ENCODE measurements around the gene TCF19.

DNA sequence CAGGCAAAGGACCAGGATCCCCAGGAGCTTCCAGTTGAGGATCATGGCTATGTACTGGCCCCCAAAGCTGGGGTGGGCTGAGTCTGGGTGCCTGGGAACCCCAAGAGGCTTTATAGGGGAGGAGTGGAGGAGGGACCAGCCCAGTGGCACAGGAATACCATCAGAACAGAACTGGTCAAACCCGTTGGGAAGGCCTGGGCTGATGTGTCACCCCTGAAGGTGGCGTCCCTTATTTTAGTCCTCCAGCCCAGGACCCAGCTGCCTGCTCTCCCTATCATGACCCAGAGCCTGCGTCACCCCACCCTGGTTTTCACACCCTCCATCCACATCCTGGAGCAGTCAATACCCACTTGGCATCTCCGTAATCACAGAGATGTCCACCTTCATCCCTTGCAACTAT is 19.4 kb upstream of the TCF19 start, which contains the start of gene PSORS1C2:
- TF ChIP-seq, protein P1, sequence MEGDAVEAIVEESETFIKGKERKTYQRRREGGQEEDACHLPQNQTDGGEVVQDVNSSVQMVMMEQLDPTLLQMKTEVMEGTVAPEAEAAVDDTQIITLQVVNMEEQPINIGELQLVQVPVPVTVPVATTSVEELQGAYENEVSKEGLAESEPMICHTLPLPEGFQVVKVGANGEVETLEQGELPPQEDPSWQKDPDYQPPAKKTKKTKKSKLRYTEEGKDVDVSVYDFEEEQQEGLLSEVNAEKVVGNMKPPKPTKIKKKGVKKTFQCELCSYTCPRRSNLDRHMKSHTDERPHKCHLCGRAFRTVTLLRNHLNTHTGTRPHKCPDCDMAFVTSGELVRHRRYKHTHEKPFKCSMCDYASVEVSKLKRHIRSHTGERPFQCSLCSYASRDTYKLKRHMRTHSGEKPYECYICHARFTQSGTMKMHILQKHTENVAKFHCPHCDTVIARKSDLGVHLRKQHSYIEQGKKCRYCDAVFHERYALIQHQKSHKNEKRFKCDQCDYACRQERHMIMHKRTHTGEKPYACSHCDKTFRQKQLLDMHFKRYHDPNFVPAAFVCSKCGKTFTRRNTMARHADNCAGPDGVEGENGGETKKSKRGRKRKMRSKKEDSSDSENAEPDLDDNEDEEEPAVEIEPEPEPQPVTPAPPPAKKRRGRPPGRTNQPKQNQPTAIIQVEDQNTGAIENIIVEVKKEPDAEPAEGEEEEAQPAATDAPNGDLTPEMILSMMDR (IDR thresholded peaks at IDR 0.05) = no peak
- TF ChIP-seq EZH2 (IDR thresholded peaks at IDR 0.05; ENCODE audit: borderline replicate concordance, insufficient read depth, low read depth, low read length, poor library complexity, severe bottlenecking) = no peak
